AG04450 (cell line): ENCODE results near the gene CPLX1. TPM values are rescaled to one million over a fixed set of nuclear protein-coding genes. Genes with fewer than 3 reads are reported as not detected.
"Not testable (repeated sequence)": the region's sequence is repeated elsewhere in the genome, so short reads cannot be mapped to it uniquely, and the experiment has no call there.

Experiments used
- CTCF ChIA-PET: fragments of 300-600, 350-600 bp; formaldehyde crosslinking; extraction: SDS; loops from one replicate; lab custom pipeline; 2022; ENCODE audit warnings: antibody characterized with exemption, inconsistent platforms; lab: Charles Lee
- POLR2A ChIA-PET: fragments of 350-600 bp; formaldehyde crosslinking; extraction: SDS; loops from one replicate; lab custom pipeline; 2021; ENCODE audit warnings: antibody characterized with exemption, inconsistent platforms; lab: Yijun Ruan, JAX
- DNase-seq: peaks from one replicate; pipeline ENCODE4 v3.0.0-alpha.2; 2011; ENCODE audit warnings: low read depth, low spot score
- H3K27ac ChIP-seq: one replicate; pipeline ENCODE4 v1.5.1; 2012; ENCODE audit warnings: low read depth, low read length, control low read depth
- H3K27me3 ChIP-seq: one replicate; pipeline ENCODE4 v1.6.0; 2012; ENCODE audit warnings: low read length; ENCODE audit not compliant: control insufficient read depth, insufficient read depth
- H3K4me3 ChIP-seq: 2 replicates; pipeline ENCODE4 v1.5.1; 2011; ENCODE audit warnings: mild to moderate bottlenecking, low read depth, low read length, control low read depth
- H3K9me3 ChIP-seq: 2 replicates; pipeline ENCODE4 v1.5.1; 2012; ENCODE audit warnings: low read length; ENCODE audit not compliant: control insufficient read depth, insufficient read depth
- polyA plus RNA-seq: library from polyadenylated mRNA; depleted of rRNA; stranded (reverse); fragments of >200 nt; gene quantifications from 2 replicates; pipeline ENCODE4 v1.2.3, GENCODE V29; 2011
- TF ChIP-seq, protein P1 (sequence below): IDR thresholded peaks from 2 replicates; pipeline ENCODE4 v1.5.1; 2011; ENCODE audit warnings: low read depth, low read length, control low read depth, inconsistent platforms

CPLX1 gene
- polyA plus RNA-seq, 1 experiment: not detected

DNA sequence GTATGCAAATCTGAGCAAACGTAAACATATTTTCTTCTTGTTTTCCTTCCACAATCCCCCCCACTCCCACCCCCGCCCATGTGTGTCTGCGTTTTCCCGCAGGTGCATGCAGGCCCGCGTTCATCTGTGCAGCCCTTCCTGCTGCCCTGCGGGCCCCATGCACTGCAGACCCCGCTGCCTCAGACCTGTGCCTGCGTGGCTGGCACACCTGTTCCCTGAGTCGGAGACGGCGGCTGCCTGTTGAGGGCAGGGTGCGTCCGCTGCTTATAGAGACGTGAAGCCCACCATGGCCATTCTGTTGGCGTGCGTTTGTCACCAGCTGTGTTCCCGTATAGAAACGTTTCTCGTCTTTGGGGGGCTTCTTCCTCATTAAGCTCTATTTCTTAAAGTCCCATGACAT is 68.8 kb downstream of the CPLX1 start:
- ChIA-PET POLR2A (interaction anchor here (0.6 kb wide), 1 partner anchor 242 kb away, joined by 3 read pairs; no protein-coding TSS in a partner anchor), CTCF (interaction anchor here (1.1 to 2.2 kb wide), 2 partner anchors 15 to 73 kb away, joined by 3 to 9 read pairs; no protein-coding TSS in a partner anchor)
- Histone ChIP-seq H3K4me3 (no peak overlapping the region), H3K27me3 (no peaks in the 10 kb centered on the region), H3K27ac (no peak overlapping the region), H3K9me3 (peaks cover 28% of the 10 kb centered on the region; the same call in 1 of the 2 replicates)
- TF ChIP-seq, protein P1, sequence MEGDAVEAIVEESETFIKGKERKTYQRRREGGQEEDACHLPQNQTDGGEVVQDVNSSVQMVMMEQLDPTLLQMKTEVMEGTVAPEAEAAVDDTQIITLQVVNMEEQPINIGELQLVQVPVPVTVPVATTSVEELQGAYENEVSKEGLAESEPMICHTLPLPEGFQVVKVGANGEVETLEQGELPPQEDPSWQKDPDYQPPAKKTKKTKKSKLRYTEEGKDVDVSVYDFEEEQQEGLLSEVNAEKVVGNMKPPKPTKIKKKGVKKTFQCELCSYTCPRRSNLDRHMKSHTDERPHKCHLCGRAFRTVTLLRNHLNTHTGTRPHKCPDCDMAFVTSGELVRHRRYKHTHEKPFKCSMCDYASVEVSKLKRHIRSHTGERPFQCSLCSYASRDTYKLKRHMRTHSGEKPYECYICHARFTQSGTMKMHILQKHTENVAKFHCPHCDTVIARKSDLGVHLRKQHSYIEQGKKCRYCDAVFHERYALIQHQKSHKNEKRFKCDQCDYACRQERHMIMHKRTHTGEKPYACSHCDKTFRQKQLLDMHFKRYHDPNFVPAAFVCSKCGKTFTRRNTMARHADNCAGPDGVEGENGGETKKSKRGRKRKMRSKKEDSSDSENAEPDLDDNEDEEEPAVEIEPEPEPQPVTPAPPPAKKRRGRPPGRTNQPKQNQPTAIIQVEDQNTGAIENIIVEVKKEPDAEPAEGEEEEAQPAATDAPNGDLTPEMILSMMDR: no peak
- no peak for DNase-seq

DNA sequence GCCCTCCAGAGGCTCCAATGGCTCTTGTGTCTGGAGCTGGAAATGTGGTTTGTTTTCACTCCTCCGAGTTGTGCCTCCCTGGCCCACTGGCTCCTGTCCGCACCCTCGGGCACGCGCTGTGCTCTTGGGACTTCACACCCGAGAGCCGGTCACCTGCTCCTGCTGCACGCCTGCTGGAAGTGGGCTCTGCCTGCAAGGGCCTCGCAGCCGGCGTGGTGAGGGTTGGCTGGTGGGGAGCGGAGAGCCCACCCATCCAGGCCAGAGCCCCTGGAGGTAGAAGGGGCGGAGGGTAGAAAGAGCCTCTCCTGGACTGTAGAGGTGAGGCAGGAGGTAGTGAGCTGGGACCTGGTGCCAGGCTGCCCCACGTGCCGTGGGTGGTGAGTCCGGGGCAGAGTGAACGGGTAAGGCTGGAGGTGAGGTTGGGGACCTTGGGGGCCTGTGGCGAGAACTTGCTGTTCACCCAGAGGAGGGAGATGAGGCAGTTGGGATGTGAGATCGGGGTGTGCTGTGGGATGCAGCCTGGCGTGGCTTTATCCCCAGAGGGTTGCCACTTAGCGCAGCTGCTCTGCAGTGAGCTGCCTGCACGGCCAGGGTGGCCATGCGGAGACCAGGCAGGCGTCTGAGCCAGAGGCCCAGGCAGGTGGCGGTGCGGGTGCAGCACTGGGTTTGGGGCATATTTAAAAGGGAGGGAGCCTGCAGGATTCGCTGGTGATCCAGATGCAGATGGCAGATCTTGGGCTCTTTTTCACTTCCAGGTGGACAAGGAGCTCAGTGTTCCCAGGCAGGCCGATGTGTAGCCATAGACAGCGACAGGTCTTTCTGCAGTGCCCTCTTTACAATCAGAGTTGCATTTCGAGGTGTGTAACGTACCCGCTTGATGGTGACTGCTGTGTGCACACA is 71.5 kb downstream of the CPLX1 start:
- TF ChIP-seq, protein P1: no peak
- POLR2A ChIA-PET: no interaction called here
- no peak for DNase-seq
- CTCF ChIA-PET: interaction anchor here (3.6 kb wide), 1 partner anchor 12 kb away, joined by 28 read pairs; no protein-coding TSS in a partner anchor
- no peak overlapping the region for H3K4me3 ChIP-seq
- H3K27ac ChIP-seq: no peak overlapping the region
- H3K27me3 ChIP-seq: no peaks in the 10 kb centered on the region
- H3K9me3 ChIP-seq: peaks cover 18% of the 10 kb centered on the region; the same call in 1 of the 2 replicates

DNA sequence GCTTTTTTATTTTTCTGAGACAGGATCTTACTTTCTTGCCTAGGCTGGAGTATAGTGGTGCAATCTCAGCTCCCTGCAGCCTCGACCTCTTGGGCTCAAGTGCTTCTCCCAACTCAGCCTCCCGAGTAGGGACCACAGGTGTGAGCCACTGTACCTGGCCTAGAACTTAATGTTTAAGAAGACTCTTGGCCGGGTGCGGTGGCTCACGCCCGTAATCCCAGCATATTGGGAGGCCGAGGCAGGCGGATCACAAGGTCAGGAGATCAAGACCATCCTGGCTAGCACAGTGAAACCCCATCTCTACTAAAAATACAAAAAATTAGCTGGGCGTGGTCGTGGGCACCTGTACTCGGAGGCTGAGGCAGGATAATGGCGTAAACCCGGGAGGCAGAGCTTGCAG is 72.7 kb downstream of the CPLX1 start:
- peaks cover 14% of the 10 kb centered on the region; the same call in 1 of the 2 replicates for H3K9me3 ChIP-seq
- not testable (repeated sequence) for DNase-seq, H3K27me3 ChIP-seq, H3K4me3 ChIP-seq, H3K27ac ChIP-seq
- POLR2A ChIA-PET: interaction anchor here (0.6 to 0.8 kb wide), 3 partner anchors 11 to 168 kb away, joined by 3 read pairs; no protein-coding TSS in a partner anchor
- CTCF ChIA-PET: interaction anchor here (3.6 kb wide), 1 partner anchor 11 kb away, joined by 28 read pairs; no protein-coding TSS in a partner anchor

GRCh38 chr4:752196-752861 is 73.6 kb downstream of the CPLX1 start:
- TF ChIP-seq, protein P1: no peak
- no peak for DNase-seq
- Histone ChIP-seq H3K9me3 (peaks cover 9% of the 10 kb centered on the region; the same call in 1 of the 2 replicates), H3K27me3 (no peaks in the 10 kb centered on the region), H3K27ac (no peak overlapping the region), H3K4me3 (no peak overlapping the region)
- CTCF ChIA-PET: interaction anchor here (3.6 kb wide), 1 partner anchor 10 kb away, joined by 28 read pairs; no protein-coding TSS in a partner anchor
- POLR2A ChIA-PET: interaction anchor here (0.6 to 0.8 kb wide), 3 partner anchors 10 to 169 kb away, joined by 3 read pairs; no protein-coding TSS in a partner anchor

DNA sequence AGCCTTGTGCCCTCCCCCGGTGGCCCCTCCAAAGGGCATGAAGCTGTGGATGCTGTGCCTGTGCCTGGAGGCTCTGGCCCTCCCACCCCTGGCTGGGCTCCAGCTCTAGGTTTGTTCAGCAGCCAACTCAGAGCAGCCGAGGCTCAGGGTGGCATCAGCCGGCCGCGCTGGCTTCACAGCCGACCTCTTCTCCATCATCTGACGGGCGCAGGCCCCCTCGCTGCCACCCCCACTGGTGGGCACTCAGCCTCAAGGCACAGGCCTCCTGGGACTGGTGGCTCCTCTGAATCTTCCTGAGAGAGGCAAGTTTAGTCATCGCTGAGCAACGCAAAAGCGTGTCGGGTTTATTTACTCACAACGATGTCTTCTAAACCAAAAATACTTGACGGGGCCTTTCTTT is 74.3 kb downstream of the CPLX1 start:
- no peak overlapping the region for H3K4me3 ChIP-seq
- TF ChIP-seq, protein P1: no peak
- ChIA-PET POLR2A (no interaction called here), CTCF (interaction anchor here (1.4 to 3.6 kb wide), 2 partner anchors 9 to 10 kb away, joined by 4 to 28 read pairs; no protein-coding TSS in a partner anchor)
- peaks cover 6% of the 10 kb centered on the region; the same call in 1 of the 2 replicates for H3K9me3 ChIP-seq
- no peak for DNase-seq
- no peak overlapping the region for H3K27ac ChIP-seq
- no peaks in the 10 kb centered on the region for H3K27me3 ChIP-seq
